ENCODE data around the gene FOXN3. TPM values are rescaled to one million over a fixed set of nuclear protein-coding genes. Genes with fewer than 3 reads are reported as not detected.
A peak's percentile ranks its signal among the peaks of the same experiment; 100 is the strongest.

Gene FOXN3
- total and polyA plus RNA-seq, 10 of the 15 experiments (the other 5 are each of a cell fraction or from before 2014, with no cell fraction given): 4.5 to 68.9 (median 29.7) TPM

GRCh38 chr14:89451229-89451628 is 34.2 kb upstream of the FOXN3 start:
- H3K79me2 ChIP-seq (ENCODE audit: control insufficient read depth, insufficient read depth, low read length): no peaks in the 10 kb centered on the region
- no peak overlapping the region for H3K4me2 ChIP-seq (ENCODE audit: control insufficient read depth, insufficient read depth)
- H2AFZ ChIP-seq (ENCODE audit: control insufficient read depth, low read depth, low read length): no peak overlapping the region
- in situ Hi-C loops (cut with MboI): no loop called here
- no peaks in the 10 kb centered on the region for H3K36me3 ChIP-seq (ENCODE audit: control insufficient read depth in 2 of 2, insufficient read depth in 2 of 2, low read length in 1 of 2)
- FAIRE-seq: no peak
- ChIA-PET POLR2A (interaction anchor here (0.6 kb wide), 1 partner anchor 9 kb away, joined by 9 read pairs; no protein-coding TSS in a partner anchor), SMC1A (ENCODE audit: uncharacterized antibody, unreplicated experiment) (interaction anchor here (0.7 kb wide), 1 partner anchor 147 kb away, joined by 3 read pairs; no protein-coding TSS in a partner anchor), RAD21 (ENCODE audit: unreplicated experiment) (interaction anchor here (1.2 kb wide), 1 partner anchor 21 kb away, joined by 4 read pairs; no protein-coding TSS in a partner anchor), CTCF (no interaction called here)
- no peaks in the 10 kb centered on the region for H3K27me3 ChIP-seq (replicated peaks in 1 of 2; ENCODE audit: control insufficient read depth in 2 of 2, insufficient read depth in 2 of 2, low read length in 1 of 2)
- no peaks in the 10 kb centered on the region for H3K9me3 ChIP-seq (replicated peaks; ENCODE audit: control insufficient read depth, insufficient read depth, low read length)
- no TSS peak for BruUV-seq (replicated peaks)
- H3K27ac ChIP-seq (ENCODE audit: control insufficient read depth, insufficient read depth): no peak overlapping the region
- no peaks in the 10 kb centered on the region for H4K20me1 ChIP-seq (ENCODE audit: control insufficient read depth, insufficient read depth)
- no peak for DNase-seq (ENCODE audit: low read depth, low spot score)
- H3K9ac ChIP-seq (ENCODE audit: control insufficient read depth, insufficient read depth, low read length): no peak overlapping the region
- ATAC-seq: no peak
- H3K4me3 ChIP-seq: no peak overlapping the region
- 90% methylated on average over 9 of the region's 9 CpGs for WGBS (ENCODE audit: insufficient coverage, insufficient replicate concordance, low lambda C conversion rate, missing lambda C conversion rate)
- 0 out of 2 replicates have a peak, but pooled peaks cover 2% of the 10 kb centered on the region for H3K4me1 ChIP-seq (ENCODE audit: control insufficient read depth, insufficient read depth, low read length)
- intact Hi-C loops (cut with micrococcal nuclease; ENCODE audit: unreplicated experiment): no loop called here
- TF ChIP-seq RBBP5 (conservative IDR thresholded peaks at IDR 0.05): no peak
- TF ChIP-seq PAX5 (IDR thresholded peaks at IDR 0.05; ENCODE audit: borderline replicate concordance, low read depth, low read length): no peak
- TF ChIP-seq SMAD5 (IDR thresholded peaks at IDR 0.05; ENCODE audit: low read depth): no peak
- TF ChIP-seq LARP7 (IDR thresholded peaks at IDR 0.05): no peak

DNA sequence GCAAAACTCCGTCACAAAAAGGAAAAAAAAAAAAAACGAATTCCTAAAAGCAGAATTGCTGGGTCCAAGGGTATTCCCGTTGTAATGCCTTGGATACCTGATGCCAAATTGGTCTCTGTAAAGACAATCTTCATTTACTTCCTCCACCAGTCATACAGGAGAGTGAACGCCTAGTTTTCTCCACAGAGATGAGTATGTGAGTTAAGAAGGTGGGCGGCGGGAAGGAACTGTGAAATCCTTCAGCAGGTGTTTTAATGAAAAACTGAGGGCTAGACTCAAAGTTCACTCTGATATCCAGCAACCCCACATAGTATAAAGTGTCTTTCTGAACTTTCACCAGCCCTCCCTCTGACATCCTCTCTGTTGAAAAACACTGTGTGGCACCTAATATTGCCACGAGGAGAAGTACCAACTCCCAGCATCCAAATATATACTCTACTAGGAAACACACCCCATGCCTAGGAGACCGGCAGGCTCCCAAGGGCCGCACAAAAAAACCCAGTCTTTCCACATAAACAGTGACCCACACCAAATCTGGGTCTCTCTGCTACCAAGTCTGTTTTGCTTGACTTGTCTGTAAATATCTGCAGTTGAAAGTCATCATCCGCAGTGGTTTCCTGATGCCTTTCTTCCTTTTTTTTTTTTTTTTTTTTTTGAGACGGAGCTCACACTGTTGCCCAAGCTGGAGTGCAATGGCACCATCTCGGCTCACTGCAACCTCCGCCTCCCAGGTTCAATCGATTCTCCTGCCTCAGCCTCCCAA is 30.3 kb upstream of the FOXN3 start:
- Histone ChIP-seq H2AFZ (ENCODE audit: control insufficient read depth, low read depth, low read length) (no peak overlapping the region), H3K27me3 (replicated peaks in 1 of 2; ENCODE audit: control insufficient read depth in 2 of 2, insufficient read depth in 2 of 2, low read length in 1 of 2) (no peaks in the 10 kb centered on the region), H4K20me1 (ENCODE audit: control insufficient read depth, insufficient read depth) (no peaks in the 10 kb centered on the region), H3K27ac (ENCODE audit: control insufficient read depth, insufficient read depth) (no peak overlapping the region), H3K79me2 (ENCODE audit: control insufficient read depth, insufficient read depth, low read length) (no peaks in the 10 kb centered on the region; the same call in 1 of the 2 replicates), H3K4me1 (ENCODE audit: control insufficient read depth, insufficient read depth, low read length) (peaks cover 24% of the 10 kb centered on the region), H3K4me3 (no peak overlapping the region), H3K9me3 (replicated peaks; ENCODE audit: control insufficient read depth, insufficient read depth, low read length) (no peaks in the 10 kb centered on the region), H3K36me3 (ENCODE audit: control insufficient read depth in 2 of 2, insufficient read depth in 2 of 2, low read length in 1 of 2) (no peaks in the 10 kb centered on the region), H3K4me2 (ENCODE audit: control insufficient read depth, insufficient read depth) (0 out of 2 replicates have a peak overlapping the region, but pooled peaks have one; percentile 30), H3K9ac (ENCODE audit: control insufficient read depth, insufficient read depth, low read length) (no peak overlapping the region)
- FAIRE-seq (no peak), DNase-seq (ENCODE audit: low read depth, low spot score) (no peak), ATAC-seq (no peak; the same call in 2 of the 3 replicates)
- ChIA-PET CTCF (interaction anchor here (1.7 kb wide), 1 partner anchor 16 kb away, joined by 3 read pairs; no protein-coding TSS in a partner anchor), SMC1A (ENCODE audit: uncharacterized antibody, unreplicated experiment) (no interaction called here), RAD21 (ENCODE audit: unreplicated experiment) (no interaction called here), POLR2A (interaction anchor here (0.6 to 0.7 kb wide), 2 partner anchors 65 to 1311 kb away, joined by 3 to 5 read pairs; no protein-coding TSS in a partner anchor)
- in situ Hi-C loops (cut with MboI) (loop anchor here (25.0 kb wide), 1 partner anchor 410 kb away; no protein-coding TSS in a partner anchor), intact Hi-C loops (cut with micrococcal nuclease; ENCODE audit: unreplicated experiment) (no loop called here)
- BruUV-seq (replicated peaks): no TSS peak
- WGBS (ENCODE audit: insufficient coverage, insufficient replicate concordance, low lambda C conversion rate, missing lambda C conversion rate): 45% methylated on average over 10 of the region's 14 CpGs
- TF ChIP-seq ZBED1 (IDR thresholded peaks at IDR 0.05; ENCODE audit: borderline replicate concordance) (no peak), ELK1 (IDR thresholded peaks at IDR 0.05; ENCODE audit: low read depth, low read length) (no peak), HSF1 (IDR thresholded peaks at IDR 0.05; ENCODE audit: low read depth, low read length) (no peak), GATAD2B (conservative IDR thresholded peaks at IDR 0.05; ENCODE audit: low read depth) (no peak), ATF2 (IDR thresholded peaks at IDR 0.05; ENCODE audit: low read length) (no peak)
- TF ChIP-seq, protein P1, sequence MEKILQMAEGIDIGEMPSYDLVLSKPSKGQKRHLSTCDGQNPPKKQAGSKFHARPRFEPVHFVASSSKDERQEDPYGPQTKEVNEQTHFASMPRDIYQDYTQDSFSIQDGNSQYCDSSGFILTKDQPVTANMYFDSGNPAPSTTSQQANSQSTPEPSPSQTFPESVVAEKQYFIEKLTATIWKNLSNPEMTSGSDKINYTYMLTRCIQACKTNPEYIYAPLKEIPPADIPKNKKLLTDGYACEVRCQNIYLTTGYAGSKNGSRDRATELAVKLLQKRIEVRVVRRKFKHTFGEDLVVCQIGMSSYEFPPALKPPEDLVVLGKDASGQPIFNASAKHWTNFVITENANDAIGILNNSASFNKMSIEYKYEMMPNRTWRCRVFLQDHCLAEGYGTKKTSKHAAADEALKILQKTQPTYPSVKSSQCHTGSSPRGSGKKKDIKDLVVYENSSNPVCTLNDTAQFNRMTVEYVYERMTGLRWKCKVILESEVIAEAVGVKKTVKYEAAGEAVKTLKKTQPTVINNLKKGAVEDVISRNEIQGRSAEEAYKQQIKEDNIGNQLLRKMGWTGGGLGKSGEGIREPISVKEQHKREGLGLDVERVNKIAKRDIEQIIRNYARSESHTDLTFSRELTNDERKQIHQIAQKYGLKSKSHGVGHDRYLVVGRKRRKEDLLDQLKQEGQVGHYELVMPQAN (conservative IDR thresholded peaks at IDR 0.05): no peak
